Ramos (cell line): ENCODE measurements around the gene NTHL1.

ENCODE experiments used
- in situ Hi-C: fragments of 300-500 bp; cut with MboI; formaldehyde crosslinking; loops from one replicate; pipeline ENCODE4 v1.14.3; 2022; ENCODE audit warnings: low sequenced_read_pairs; ENCODE audit not compliant: unreplicated experiment

Gene NTHL1

GRCh38 chr16:2071454-2072202 is 24.0 kb upstream of the NTHL1 start:
- in situ Hi-C loops, result no loop called here

GRCh38 chr16:2070576-2071453 is 23.2 kb upstream of the NTHL1 start:
- in situ Hi-C loops, result no loop called here

- in situ Hi-C loops, result no loop called here
Observed at GRCh38 chr16:2066139-2066538, 18.5 kb upstream of the NTHL1 start.

- in situ Hi-C loops, result no loop called here
Observed at GRCh38 chr16:2064368-2064945, 16.8 kb upstream of the NTHL1 start.

GRCh38 chr16:2063861-2064260 is 16.2 kb upstream of the NTHL1 start:
- in situ Hi-C loops, result no loop called here

- in situ Hi-C loops, result no loop called here
Observed at GRCh38 chr16:2062801-2063200, 15.2 kb upstream of the NTHL1 start.

- in situ Hi-C loops, result no loop called here
Observed at GRCh38 chr16:2061526-2061925, 13.9 kb upstream of the NTHL1 start.

- in situ Hi-C loops, result no loop called here
Observed at GRCh38 chr16:2061023-2061422, 13.4 kb upstream of the NTHL1 start.

GRCh38 chr16:2060346-2060745 is 12.7 kb upstream of the NTHL1 start:
- in situ Hi-C loops, result no loop called here

GRCh38 chr16:2058872-2059271 is 11.2 kb upstream of the NTHL1 start:
- in situ Hi-C loops, result no loop called here

- in situ Hi-C loops, result no loop called here
Observed at GRCh38 chr16:2058420-2058819, 10.8 kb upstream of the NTHL1 start.

- in situ Hi-C loops, result no loop called here
Observed at GRCh38 chr16:2057438-2057837, 9.8 kb upstream of the NTHL1 start.

- in situ Hi-C loops, result no loop called here
Observed at GRCh38 chr16:2056681-2057407, 9.2 kb upstream of the NTHL1 start.

- in situ Hi-C loops, result no loop called here
Observed at GRCh38 chr16:2056077-2056476, 8.4 kb upstream of the NTHL1 start.

- in situ Hi-C loops, result no loop called here
Observed at GRCh38 chr16:2054543-2055245, 7.1 kb upstream of the NTHL1 start.

- in situ Hi-C loops, result no loop called here
Observed at GRCh38 chr16:2053897-2054296, 6.3 kb upstream of the NTHL1 start.

GRCh38 chr16:2053211-2053610 is 5.6 kb upstream of the NTHL1 start:
- in situ Hi-C loops, result no loop called here

GRCh38 chr16:2048116-2048543 is 496 bp upstream of the NTHL1 start:
- in situ Hi-C loops, result no loop called here

- in situ Hi-C loops, result no loop called here
Observed at GRCh38 chr16:2046893-2047329, 723 bp downstream of the NTHL1 start.
